ENCODE measurements around the gene KIRREL3.

The KIRREL3 gene

GRCh38 chr11:126495281-126496220 is 505.0 kb downstream of the KIRREL3 start:
- Histone ChIP-seq H3K79me1 (ENCODE audit: low read depth, low read length) (no peaks in the 10 kb centered on the region), H2AFZ (ENCODE audit: low read length) (no peak overlapping the region), H3K4ac (ENCODE audit: low read length) (no peak overlapping the region), H2BK15ac (ENCODE audit: low read length) (peak overlapping the region; percentile 22), H3K4me2 (ENCODE audit: insufficient read depth, low read length, poor library complexity, severe bottlenecking) (no peak overlapping the region), H3K23ac (ENCODE audit: low read depth, low read length, poor library complexity) (no peak overlapping the region), H4K91ac (ENCODE audit: low read depth, low read length, poor library complexity) (no peak overlapping the region), H3K4me3 (ENCODE audit: low read length in 2 of 2) (no peak overlapping the region), H3K9ac (ENCODE audit: low read depth, low read length, poor library complexity) (no peak overlapping the region), H3K27me3 (ENCODE audit: control insufficient read depth in 3 of 3, insufficient read depth in 3 of 3, low read depth in 1 of 3, low read length in 3 of 3) (peaks cover 0 to 18% (median 0%) of the 10 kb centered on the region in 3 experiments), H3K9me3 (replicated peaks in 1 of 2; ENCODE audit: control insufficient read depth in 2 of 2, insufficient read depth in 1 of 2, low read depth in 1 of 2, low read length in 2 of 2) (no peaks in the 10 kb centered on the region), H3K4me1 (ENCODE audit: control insufficient read depth in 2 of 2, insufficient read depth in 1 of 2, low read depth in 1 of 2, low read length in 2 of 2) (peaks cover 0 to 12% of the 10 kb centered on the region in 2 donors), H2BK5ac (ENCODE audit: low read length) (no peak overlapping the region), H3K18ac (ENCODE audit: low read length) (peak overlapping the region; percentile 62), H2BK12ac (ENCODE audit: low read length) (peak overlapping the region; percentile 46), H3K36me3 (replicated peaks in 1 of 2; ENCODE audit: control insufficient read depth in 2 of 2, insufficient read depth in 2 of 2, low read length in 2 of 2) (no peaks in the 10 kb centered on the region), H2BK120ac (ENCODE audit: low read depth, low read length) (no peak overlapping the region), H3K14ac (ENCODE audit: low read length) (peak overlapping the region; percentile 22), H3K27ac (replicated peaks; ENCODE audit: low read length) (no peak overlapping the region), H2AK5ac (ENCODE audit: low read depth, low read length) (peak overlapping the region; percentile 73), H4K8ac (ENCODE audit: low read depth, low read length) (no peak overlapping the region)
- WGBS, 2 donors (ENCODE audit: extremely low coverage in 2 of 2, insufficient read length in 2 of 2, insufficient replicate concordance in 1 of 2): no CpG with 5 or more reads among the region's 13 CpGs
- DNase-seq (ENCODE audit: low spot score): no peak

GRCh38 chr11:126494831-126495230 is 505.7 kb downstream of the KIRREL3 start:
- no peak for DNase-seq (ENCODE audit: low spot score)
- H3K9me3 ChIP-seq (replicated peaks in 1 of 2; ENCODE audit: control insufficient read depth in 2 of 2, insufficient read depth in 1 of 2, low read depth in 1 of 2, low read length in 2 of 2): no peaks in the 10 kb centered on the region
- H3K4me3 ChIP-seq (ENCODE audit: low read length in 2 of 2): no peak overlapping the region
- peak overlapping the region; percentile 73 for H2AK5ac ChIP-seq (ENCODE audit: low read depth, low read length)
- H3K4ac ChIP-seq (ENCODE audit: low read length): no peak overlapping the region
- H2BK5ac ChIP-seq (ENCODE audit: low read length): no peak overlapping the region
- WGBS, 2 donors (ENCODE audit: extremely low coverage in 2 of 2, insufficient read length in 2 of 2, insufficient replicate concordance in 1 of 2): no CpG with 5 or more reads among the region's 10 CpGs
- H3K9ac ChIP-seq (ENCODE audit: low read depth, low read length, poor library complexity): no peak overlapping the region
- no peak overlapping the region for H4K8ac ChIP-seq (ENCODE audit: low read depth, low read length)
- peak overlapping the region; percentile 22 for H3K14ac ChIP-seq (ENCODE audit: low read length)
- H3K4me1 ChIP-seq (ENCODE audit: control insufficient read depth in 2 of 2, insufficient read depth in 1 of 2, low read depth in 1 of 2, low read length in 2 of 2): peaks cover 0 to 14% of the 10 kb centered on the region in 2 donors
- no peaks in the 10 kb centered on the region for H3K36me3 ChIP-seq (replicated peaks in 1 of 2; ENCODE audit: control insufficient read depth in 2 of 2, insufficient read depth in 2 of 2, low read length in 2 of 2)
- no peak overlapping the region for H3K27ac ChIP-seq (replicated peaks; ENCODE audit: low read length)
- peaks cover 0 to 16% (median 0%) of the 10 kb centered on the region in 3 experiments for H3K27me3 ChIP-seq (ENCODE audit: control insufficient read depth in 3 of 3, insufficient read depth in 3 of 3, low read depth in 1 of 3, low read length in 3 of 3)
- H3K4me2 ChIP-seq (ENCODE audit: insufficient read depth, low read length, poor library complexity, severe bottlenecking): no peak overlapping the region
- no peak overlapping the region for H2BK120ac ChIP-seq (ENCODE audit: low read depth, low read length)
- H3K18ac ChIP-seq (ENCODE audit: low read length): peak overlapping the region; percentile 84
- H4K91ac ChIP-seq (ENCODE audit: low read depth, low read length, poor library complexity): no peak overlapping the region
- no peak overlapping the region for H2AFZ ChIP-seq (ENCODE audit: low read length)
- H3K79me1 ChIP-seq (ENCODE audit: low read depth, low read length): no peaks in the 10 kb centered on the region
- H3K23ac ChIP-seq (ENCODE audit: low read depth, low read length, poor library complexity): no peak overlapping the region
- H2BK15ac ChIP-seq (ENCODE audit: low read length): peak overlapping the region; percentile 22
- no peak overlapping the region for H2BK12ac ChIP-seq (ENCODE audit: low read length)

- Histone ChIP-seq H4K91ac (ENCODE audit: low read depth, low read length, poor library complexity) (no peak overlapping the region), H4K8ac (ENCODE audit: low read depth, low read length) (no peak overlapping the region), H2BK15ac (ENCODE audit: low read length) (no peak overlapping the region), H3K4me1 (ENCODE audit: control insufficient read depth in 2 of 2, insufficient read depth in 1 of 2, low read depth in 1 of 2, low read length in 2 of 2) (peaks cover 0 to 10% of the 10 kb centered on the region in 2 donors), H2AFZ (ENCODE audit: low read length) (no peak overlapping the region), H3K27ac (replicated peaks; ENCODE audit: low read length) (no peak overlapping the region), H3K36me3 (replicated peaks in 1 of 2; ENCODE audit: control insufficient read depth in 2 of 2, insufficient read depth in 2 of 2, low read length in 2 of 2) (no peaks in the 10 kb centered on the region), H3K9ac (ENCODE audit: low read depth, low read length, poor library complexity) (no peak overlapping the region), H3K4me3 (ENCODE audit: low read length in 2 of 2) (no peak overlapping the region), H3K18ac (ENCODE audit: low read length) (peak overlapping the region; percentile 31), H2AK5ac (ENCODE audit: low read depth, low read length) (peak overlapping the region; percentile 6), H3K9me3 (replicated peaks in 1 of 2; ENCODE audit: control insufficient read depth in 2 of 2, insufficient read depth in 1 of 2, low read depth in 1 of 2, low read length in 2 of 2) (no peaks in the 10 kb centered on the region), H2BK5ac (ENCODE audit: low read length) (peak overlapping the region; percentile 14), H3K4me2 (ENCODE audit: insufficient read depth, low read length, poor library complexity, severe bottlenecking) (no peak overlapping the region), H3K23ac (ENCODE audit: low read depth, low read length, poor library complexity) (peak overlapping the region; percentile 50), H3K14ac (ENCODE audit: low read length) (peak overlapping the region; percentile 17), H3K27me3 (ENCODE audit: control insufficient read depth in 3 of 3, insufficient read depth in 3 of 3, low read depth in 1 of 3, low read length in 3 of 3) (peaks cover 0 to 14% (median 0%) of the 10 kb centered on the region in 3 experiments), H2BK12ac (ENCODE audit: low read length) (no peak overlapping the region), H2BK120ac (ENCODE audit: low read depth, low read length) (no peak overlapping the region), H3K4ac (ENCODE audit: low read length) (no peak overlapping the region), H3K79me1 (ENCODE audit: low read depth, low read length) (no peaks in the 10 kb centered on the region)
- no peak for DNase-seq (ENCODE audit: low spot score)
- no CpG with 5 or more reads among the region's 13 CpGs for WGBS, 2 donors (ENCODE audit: extremely low coverage in 2 of 2, insufficient read length in 2 of 2, insufficient replicate concordance in 1 of 2)
Measured at GRCh38 chr11:126492331-126493082, 508.1 kb downstream of the KIRREL3 start.

GRCh38 chr11:126491092-126491491 is 509.5 kb downstream of the KIRREL3 start:
- no peak overlapping the region for H3K27ac ChIP-seq (replicated peaks; ENCODE audit: low read length)
- H3K27me3 ChIP-seq (ENCODE audit: control insufficient read depth in 3 of 3, insufficient read depth in 3 of 3, low read depth in 1 of 3, low read length in 3 of 3): peaks cover 0 to 14% (median 0%) of the 10 kb centered on the region in 3 experiments
- no peak overlapping the region for H2BK5ac ChIP-seq (ENCODE audit: low read length)
- H3K4me2 ChIP-seq (ENCODE audit: insufficient read depth, low read length, poor library complexity, severe bottlenecking): no peak overlapping the region
- H4K8ac ChIP-seq (ENCODE audit: low read depth, low read length): no peak overlapping the region
- H3K9me3 ChIP-seq (replicated peaks in 1 of 2; ENCODE audit: control insufficient read depth in 2 of 2, insufficient read depth in 1 of 2, low read depth in 1 of 2, low read length in 2 of 2): no peaks in the 10 kb centered on the region
- H3K79me1 ChIP-seq (ENCODE audit: low read depth, low read length): no peaks in the 10 kb centered on the region
- H4K91ac ChIP-seq (ENCODE audit: low read depth, low read length, poor library complexity): no peak overlapping the region
- peak overlapping the region; percentile 66 for H2AK5ac ChIP-seq (ENCODE audit: low read depth, low read length)
- no peak overlapping the region for H2BK12ac ChIP-seq (ENCODE audit: low read length)
- H2AFZ ChIP-seq (ENCODE audit: low read length): no peak overlapping the region
- H3K4me1 ChIP-seq (ENCODE audit: control insufficient read depth in 2 of 2, insufficient read depth in 1 of 2, low read depth in 1 of 2, low read length in 2 of 2): peaks cover 0 to 10% of the 10 kb centered on the region in 2 donors
- H3K4me3 ChIP-seq (ENCODE audit: low read length in 2 of 2): no peak overlapping the region
- no peak overlapping the region for H3K9ac ChIP-seq (ENCODE audit: low read depth, low read length, poor library complexity)
- DNase-seq (ENCODE audit: low spot score): no peak
- H3K4ac ChIP-seq (ENCODE audit: low read length): no peak overlapping the region
- no peak overlapping the region for H2BK15ac ChIP-seq (ENCODE audit: low read length)
- H3K18ac ChIP-seq (ENCODE audit: low read length): no peak overlapping the region
- no CpG with 5 or more reads among the region's 13 CpGs for WGBS, 2 donors (ENCODE audit: extremely low coverage in 2 of 2, insufficient read length in 2 of 2, insufficient replicate concordance in 1 of 2)
- no peak overlapping the region for H3K14ac ChIP-seq (ENCODE audit: low read length)
- H3K23ac ChIP-seq (ENCODE audit: low read depth, low read length, poor library complexity): no peak overlapping the region
- H2BK120ac ChIP-seq (ENCODE audit: low read depth, low read length): no peak overlapping the region
- no peaks in the 10 kb centered on the region for H3K36me3 ChIP-seq (replicated peaks in 1 of 2; ENCODE audit: control insufficient read depth in 2 of 2, insufficient read depth in 2 of 2, low read length in 2 of 2)

Data from neuronal stem cell (in vitro differentiated cells).